ENCODE measurements around the gene HCK.

DNA sequence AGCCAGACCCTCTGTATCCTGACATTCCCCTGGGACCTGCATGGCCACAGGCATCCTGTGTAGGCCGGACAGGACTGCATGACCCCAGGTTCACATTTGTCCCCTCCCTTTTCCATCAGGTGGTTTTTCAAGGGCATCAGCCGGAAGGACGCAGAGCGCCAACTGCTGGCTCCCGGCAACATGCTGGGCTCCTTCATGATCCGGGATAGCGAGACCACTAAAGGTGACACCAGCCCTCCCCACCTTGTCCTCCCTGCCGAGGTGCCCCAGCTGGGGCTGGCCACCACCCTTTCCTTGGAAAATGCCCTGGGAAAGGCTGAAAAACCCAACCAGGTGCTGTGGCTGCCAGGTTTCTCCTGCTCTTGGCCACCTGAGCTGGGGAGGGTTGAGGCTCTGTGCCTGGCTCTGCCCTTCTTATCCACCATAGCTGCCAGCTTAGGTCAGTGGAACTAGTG is 27.6 kb downstream of the HCK start:
- no peak for TF ChIP-seq EP300 (IDR thresholded peaks at IDR 0.05)
- TF ChIP-seq, protein P1, sequence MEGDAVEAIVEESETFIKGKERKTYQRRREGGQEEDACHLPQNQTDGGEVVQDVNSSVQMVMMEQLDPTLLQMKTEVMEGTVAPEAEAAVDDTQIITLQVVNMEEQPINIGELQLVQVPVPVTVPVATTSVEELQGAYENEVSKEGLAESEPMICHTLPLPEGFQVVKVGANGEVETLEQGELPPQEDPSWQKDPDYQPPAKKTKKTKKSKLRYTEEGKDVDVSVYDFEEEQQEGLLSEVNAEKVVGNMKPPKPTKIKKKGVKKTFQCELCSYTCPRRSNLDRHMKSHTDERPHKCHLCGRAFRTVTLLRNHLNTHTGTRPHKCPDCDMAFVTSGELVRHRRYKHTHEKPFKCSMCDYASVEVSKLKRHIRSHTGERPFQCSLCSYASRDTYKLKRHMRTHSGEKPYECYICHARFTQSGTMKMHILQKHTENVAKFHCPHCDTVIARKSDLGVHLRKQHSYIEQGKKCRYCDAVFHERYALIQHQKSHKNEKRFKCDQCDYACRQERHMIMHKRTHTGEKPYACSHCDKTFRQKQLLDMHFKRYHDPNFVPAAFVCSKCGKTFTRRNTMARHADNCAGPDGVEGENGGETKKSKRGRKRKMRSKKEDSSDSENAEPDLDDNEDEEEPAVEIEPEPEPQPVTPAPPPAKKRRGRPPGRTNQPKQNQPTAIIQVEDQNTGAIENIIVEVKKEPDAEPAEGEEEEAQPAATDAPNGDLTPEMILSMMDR (IDR thresholded peaks at IDR 0.05) = no peak

All from sigmoid colon (tissue), 4 donors.